Gastrocnemius medialis (tissue), 4 donors: Measurements from ENCODE around the gene TRMT44. TPM values are rescaled to one million over a fixed set of nuclear protein-coding genes. Genes with fewer than 3 reads are reported as not detected.

Experiments
- ATAC-seq, 2 donors: fragments of 150-250 bp; one replicate each; pipeline ENCODE4 v1.9.1; 2016
- DNase-seq, 2 donors: peaks; one replicate each; pipeline ENCODE4 v3.0.0-alpha.2; 2019
- H3K27ac ChIP-seq, 4 donors: fragments of 200-600 bp; sonication (generic); 1 replicate in 1 of 4; 2 replicates in 3 of 4; pipeline ENCODE4 v1.5.1; 2016 to 2018; ENCODE audit warnings: mild to moderate bottlenecking in 2 of 4, moderate library complexity in 1 of 4
- H3K27me3 ChIP-seq, 3 donors: fragments of 200-600 bp; sonication (generic) in 2 of 3; 1 replicate in 1 of 3; 2 replicates in 2 of 3; pipeline versions ENCODE4 v1.5.1 to v1.6.0; 2016 to 2019; ENCODE audit warnings: mild to moderate bottlenecking in 1 of 3, moderate library complexity in 1 of 3
- H3K36me3 ChIP-seq, 2 donors: fragments of 200-600 bp; sonication (generic) in 1 of 2; one replicate each; pipeline ENCODE4 v1.5.1; 2017 to 2018
- H3K4me1 ChIP-seq, 2 donors: fragments of 200-600 bp; sonication (generic) in 1 of 2; one replicate each; pipeline ENCODE4 v1.5.1; 2016 to 2017; ENCODE audit warnings: mild to moderate bottlenecking in 2 of 2
- H3K4me3 ChIP-seq, 4 donors: fragments of 200-600 bp; sonication (generic) in 3 of 4; 1 replicate in 1 of 4; 2 replicates in 3 of 4; pipeline ENCODE4 v1.5.1; 2016 to 2019; ENCODE audit warnings: mild to moderate bottlenecking in 2 of 4
- H3K9me3 ChIP-seq, 3 donors: fragments of 200-600 bp; sonication (generic) in 2 of 3; 1 replicate in 1 of 3; 2 replicates in 2 of 3; pipeline ENCODE4 v1.5.1; 2016 to 2019
- CTCF ChIP-seq, 5 experiments: fragments of 450-650 bp in 3 of 5; fragments of 200-600 bp in 2 of 5; sonication (generic) in 2 of 5; IDR thresholded peaks in 4 of 5; conservative IDR thresholded peaks in 1 of 5; 1 replicate in 4 of 5; 2 replicates in 1 of 5; pipeline ENCODE4 v1.5.1; 2016 to 2019; ENCODE audit warnings: antibody characterized with exemption in 5 of 5, mild to moderate bottlenecking in 3 of 5, moderate library complexity in 3 of 5
- POLR2A ChIP-seq, 2 donors: fragments of 450-650 bp; IDR thresholded peaks; one replicate each; pipeline ENCODE4 v1.6.1; 2017; ENCODE audit warnings: antibody characterized with exemption in 2 of 2, mild to moderate bottlenecking in 2 of 2, moderate library complexity in 2 of 2
- in situ Hi-C, 4 donors: fragments of 200-750 bp; cut with MboI; loops; one replicate each; pipeline versions ENCODE4 v1.15.0 to v1.8.0; 2017; ENCODE audit warnings: low sequenced_read_pairs in 4 of 4
- intact Hi-C: fragments of 100-400 bp; cut with DNase I; formaldehyde crosslinking; loops from one replicate; pipeline ENCODE4 v1.15.1; 2023; ENCODE audit warnings: low total_unique reads
- total RNA-seq, 4 donors: library from RNA; depleted of rRNA; stranded (reverse); fragments of >200 nt; gene quantifications; one replicate each; pipeline versions ENCODE4 v1.1.0 to v1.2.3, GENCODE V29; 2016

The TRMT44 gene
- total RNA-seq, 4 donors from 2014 or later, result 7.5 to 16.4 (median 10.2) TPM

GRCh38 chr4:8392591-8393190 lies 47.9 kb upstream of the TRMT44 start:
- DNase-seq (no peak), ATAC-seq (no peak)
- Histone ChIP-seq H3K4me3 (no peak overlapping the region), H3K36me3 (peaks cover 0 to 19% of the 10 kb centered on the region in 2 donors), H3K4me1 (peaks cover 42 to 48% of the 10 kb centered on the region in 2 donors), H3K27me3 (no peaks in the 10 kb centered on the region), H3K27ac (peak overlapping the region; percentile 78 to 87 (median 79)), H3K9me3 (no peaks in the 10 kb centered on the region)
- no peak for TF ChIP-seq CTCF (IDR thresholded peaks at IDR 0.05 in 4 of 5, conservative IDR thresholded peaks at IDR 0.05 in 1 of 5)
- in situ Hi-C loops (loop anchor here in 1 of 4 donors (10.0 kb wide), 1 partner anchor 68 kb away; no protein-coding TSS in a partner anchor), intact Hi-C loops (loop anchor here (1.0 to 5.0 kb wide), 2 partner anchors 60 to 84 kb away; no protein-coding TSS in a partner anchor)

GRCh38 chr4:8393593-8394038 lies 47.0 kb upstream of the TRMT44 start:
- H3K9me3 ChIP-seq, result no peaks in the 10 kb centered on the region
- no peak for TF ChIP-seq CTCF (IDR thresholded peaks at IDR 0.05 in 4 of 5, conservative IDR thresholded peaks at IDR 0.05 in 1 of 5)
- H3K27ac ChIP-seq, result peak overlapping the region; percentile 78 to 87 (median 79)
- peaks cover 0 to 19% of the 10 kb centered on the region in 2 donors for H3K36me3 ChIP-seq
- in situ Hi-C loops, result loop anchor here in 1 of 4 donors (10.0 kb wide), 1 partner anchor 69 kb away; no protein-coding TSS in a partner anchor
- peaks cover 42 to 48% of the 10 kb centered on the region in 2 donors for H3K4me1 ChIP-seq
- ATAC-seq (peak; percentile 64 to 81), DNase-seq (peak; percentile 76 to 86)
- intact Hi-C loops, result loop anchor here (5.0 kb wide), 1 partner anchor 61 kb away; no protein-coding TSS in a partner anchor
- no peak overlapping the region for H3K4me3 ChIP-seq
- H3K27me3 ChIP-seq, result no peaks in the 10 kb centered on the region

- ATAC-seq (peak; percentile 19 to 27), DNase-seq (peak; percentile 61 to 78)
- intact Hi-C loops, result loop anchor here (5.0 kb wide), 1 partner anchor 62 kb away; no protein-coding TSS in a partner anchor
- H3K27ac ChIP-seq, result peak overlapping the region; percentile 78 to 87 (median 79)
- no peak overlapping the region for H3K4me3 ChIP-seq
- H3K9me3 ChIP-seq, result no peaks in the 10 kb centered on the region
- peaks cover 42 to 48% of the 10 kb centered on the region in 2 donors for H3K4me1 ChIP-seq
- TF ChIP-seq POLR2A (IDR thresholded peaks at IDR 0.05) (no peak), CTCF (IDR thresholded peaks at IDR 0.05 in 4 of 5, conservative IDR thresholded peaks at IDR 0.05 in 1 of 5) (no peak)
- in situ Hi-C loops, result loop anchor here in 1 of 4 donors (10.0 kb wide), 1 partner anchor 69 kb away; no protein-coding TSS in a partner anchor
- H3K36me3 ChIP-seq, result peaks cover 0 to 19% of the 10 kb centered on the region in 2 donors
- H3K27me3 ChIP-seq, result no peaks in the 10 kb centered on the region
These were observed 46.5 kb upstream of the TRMT44 start for GRCh38 chr4:8394061-8394519.

GRCh38 chr4:8394806-8395205 lies 45.8 kb upstream of the TRMT44 start:
- no peak for ATAC-seq
- Histone ChIP-seq H3K27me3 (no peaks in the 10 kb centered on the region), H3K27ac (peak overlapping the region; percentile 78 to 87 (median 79)), H3K4me3 (no peak overlapping the region), H3K9me3 (no peaks in the 10 kb centered on the region), H3K4me1 (peaks cover 42 to 48% of the 10 kb centered on the region in 2 donors), H3K36me3 (peaks cover 0 to 18% of the 10 kb centered on the region in 2 donors)
- in situ Hi-C loops (loop anchor here in 1 of 4 donors (10.0 kb wide), 1 partner anchor 70 kb away; no protein-coding TSS in a partner anchor), intact Hi-C loops (loop anchor here (5.0 kb wide), 1 partner anchor 63 kb away; no protein-coding TSS in a partner anchor)
- TF ChIP-seq CTCF (IDR thresholded peaks at IDR 0.05 in 4 of 5, conservative IDR thresholded peaks at IDR 0.05 in 1 of 5) (no peak), POLR2A (IDR thresholded peaks at IDR 0.05) (no peak)
- DNase-seq, result no peak
